ENCODE measurements around the gene NMNAT2.

- TF ChIP-seq CTCF (conservative IDR thresholded peaks at IDR 0.05; ENCODE audit: low read depth in 2 of 2): peak; percentile 82 to 89
- no peak for TF ChIP-seq EZH2phosphoT487 (IDR thresholded peaks at IDR 0.05; ENCODE audit: unreplicated experiment)
- TF ChIP-seq POLR2AphosphoS5 (IDR thresholded peaks at IDR 0.05; ENCODE audit: low read depth): no peak
- no peak for TF ChIP-seq JUNB (IDR thresholded peaks at IDR 0.05; ENCODE audit: unreplicated experiment)
- TF ChIP-seq CREB1 (CRISPR knock-in tag; IDR thresholded peaks at IDR 0.05; ENCODE audit: low read depth): no peak
- no peak for TF ChIP-seq ETS1 (IDR thresholded peaks at IDR 0.05)
- no peak for TF ChIP-seq REST (IDR thresholded peaks at IDR 0.05; ENCODE audit: unreplicated experiment)
- no peak for TF ChIP-seq EZH2 (IDR thresholded peaks at IDR 0.05; ENCODE audit: low read depth, unreplicated experiment)
- TF ChIP-seq ZNF462 (CRISPR knock-in tag; IDR thresholded peaks at IDR 0.05): peak; percentile 10; the same call in 1 of the 2 replicates
- TF ChIP-seq ZNF331 (CRISPR knock-in tag; IDR thresholded peaks at IDR 0.05; ENCODE audit: low read depth): no peak
These were observed 190.5 kb downstream of the NMNAT2 start for GRCh38 chr1:183227422-183228346.
